ENCODE results near the gene DNLZ.
"Not testable (repeated sequence)": the region's sequence is repeated elsewhere in the genome, so short reads cannot be mapped to it uniquely, and the experiment has no call there.

The DNLZ gene

DNA sequence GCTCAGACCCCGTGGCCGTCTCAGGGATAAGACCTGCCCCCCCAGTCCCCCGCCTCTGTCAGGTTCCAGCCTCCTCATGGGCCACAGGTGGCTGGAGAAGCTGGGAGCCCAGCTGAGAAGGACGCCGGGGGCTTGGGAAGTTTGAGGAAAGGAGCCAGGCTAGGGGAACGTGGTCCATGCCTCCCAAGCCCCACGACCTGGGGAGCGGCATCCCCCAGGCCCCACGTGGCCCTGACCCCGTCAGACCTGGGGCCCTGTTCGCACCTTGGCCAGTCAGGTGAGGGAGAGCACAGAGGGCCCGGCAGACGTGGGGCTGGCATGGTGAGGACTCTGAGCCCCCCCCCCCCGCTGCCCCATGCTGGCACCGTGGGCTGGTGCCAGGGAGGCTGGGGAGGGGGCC is 32.5 kb downstream of the DNLZ start:
- DNase-seq (ENCODE audit: low spot score): no peak

DNA sequence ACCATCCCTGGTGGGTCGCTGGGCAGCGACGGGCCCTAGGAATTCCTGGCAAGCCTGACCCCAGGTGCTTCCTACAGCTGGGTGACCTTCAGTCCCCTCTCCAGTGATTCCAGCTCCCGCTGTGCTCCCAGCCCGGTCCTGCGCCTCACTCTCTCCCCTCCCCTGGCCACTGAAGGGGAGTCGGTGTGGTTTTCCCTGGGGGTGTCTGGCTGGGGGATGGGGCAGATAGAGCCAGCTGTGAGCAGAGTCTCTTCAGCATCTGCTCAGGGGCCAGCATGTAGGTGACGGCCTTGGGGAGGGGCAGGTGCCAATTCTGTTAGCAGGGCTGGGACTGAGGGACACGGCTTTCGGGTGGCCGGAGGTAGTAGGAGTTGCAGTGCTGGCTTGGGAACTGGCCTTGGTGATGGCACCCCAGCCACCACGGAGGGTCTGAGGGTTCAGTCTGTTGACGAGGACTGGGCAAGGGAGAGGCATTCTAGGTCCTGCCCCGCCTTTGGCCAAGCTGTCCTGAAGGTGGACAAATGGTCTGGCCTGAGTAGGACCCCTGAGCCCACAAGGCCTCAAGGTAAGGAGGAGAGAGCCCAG is 33.0 kb downstream of the DNLZ start:
- DNase-seq (ENCODE audit: low spot score): no peak

DNA sequence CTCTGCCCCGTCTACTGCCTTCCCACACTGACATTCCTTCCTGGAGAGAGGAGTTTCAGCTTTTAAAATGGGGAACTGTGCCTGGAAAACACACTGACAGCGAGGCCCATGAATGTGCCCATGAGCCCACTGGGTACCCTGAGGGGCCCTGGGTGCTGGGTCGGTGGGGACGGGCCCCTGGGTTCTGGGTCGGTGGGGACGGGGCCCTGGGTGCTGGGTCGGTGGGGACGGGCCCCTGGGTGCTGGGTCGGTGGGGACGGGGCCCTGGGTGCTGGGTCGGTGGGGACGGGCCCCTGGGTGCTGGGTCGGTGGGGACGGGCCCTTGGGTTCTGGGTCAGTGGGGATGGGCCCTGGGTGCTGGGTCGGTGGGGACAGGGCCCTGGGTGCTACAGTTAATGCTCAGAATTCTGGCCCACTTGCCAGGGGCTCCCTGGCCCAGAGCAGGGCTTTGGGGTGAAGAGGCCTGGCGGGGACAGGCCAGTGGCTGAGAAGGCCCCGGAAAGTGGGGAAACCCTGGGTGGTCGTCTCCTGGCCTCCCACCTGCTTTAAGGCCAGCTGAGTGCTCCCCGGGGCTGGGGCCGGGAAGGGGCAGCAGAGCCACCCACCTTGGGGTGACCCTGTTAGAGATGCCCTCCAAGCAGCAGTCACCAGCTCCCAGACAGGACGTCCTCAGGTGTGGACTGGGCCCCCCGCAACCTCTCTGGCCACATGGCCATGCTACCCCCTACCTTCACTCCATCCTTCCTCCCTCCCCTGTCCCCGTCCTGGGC is 33.7 kb downstream of the DNLZ start:
- DNase-seq (ENCODE audit: low spot score): no peak

DNA sequence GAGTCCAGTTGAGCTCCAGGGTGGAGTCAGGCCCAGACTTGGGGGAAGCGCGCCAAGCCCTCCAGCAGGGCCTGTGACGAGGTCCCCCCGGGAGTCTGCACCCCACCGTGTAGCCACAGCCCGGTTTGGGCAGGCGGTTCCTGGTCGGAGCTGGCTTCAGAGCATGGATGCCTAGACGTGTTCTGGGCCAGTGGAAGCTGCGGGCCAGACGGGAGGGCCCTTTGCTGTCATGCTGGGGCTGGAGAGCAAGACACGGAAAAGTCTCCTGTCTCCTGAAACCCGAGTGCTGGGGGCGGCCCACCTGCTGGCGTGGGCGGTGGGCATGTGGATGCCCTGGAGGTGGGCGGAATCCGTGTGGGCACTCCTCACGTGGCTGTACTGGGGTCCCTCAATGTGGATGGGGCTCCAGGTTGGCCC is 34.3 kb downstream of the DNLZ start:
- no peak for DNase-seq (ENCODE audit: low spot score)

DNA sequence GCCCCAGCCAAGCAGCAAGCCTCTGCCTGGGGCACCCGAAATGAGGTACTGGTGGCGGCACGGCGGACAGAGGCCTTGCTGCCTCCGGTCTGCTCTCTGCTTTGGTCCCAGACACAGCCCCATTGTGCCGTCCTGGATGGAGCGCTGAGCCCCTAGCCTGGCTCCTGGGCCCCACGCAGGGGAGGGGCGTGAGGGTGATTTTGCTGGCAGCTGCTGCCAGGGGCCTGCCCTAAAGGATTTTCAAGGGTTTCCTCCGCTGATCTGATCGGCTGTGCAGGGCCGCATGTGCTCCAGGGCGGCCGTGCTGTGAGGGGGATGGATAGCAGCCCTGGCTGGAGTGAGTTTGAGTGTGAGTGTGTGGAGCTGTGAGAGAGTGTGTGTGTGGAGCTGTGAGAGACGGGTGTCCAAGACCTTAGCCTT is 34.9 kb downstream of the DNLZ start:
- no peak for DNase-seq (ENCODE audit: low spot score)

DNA sequence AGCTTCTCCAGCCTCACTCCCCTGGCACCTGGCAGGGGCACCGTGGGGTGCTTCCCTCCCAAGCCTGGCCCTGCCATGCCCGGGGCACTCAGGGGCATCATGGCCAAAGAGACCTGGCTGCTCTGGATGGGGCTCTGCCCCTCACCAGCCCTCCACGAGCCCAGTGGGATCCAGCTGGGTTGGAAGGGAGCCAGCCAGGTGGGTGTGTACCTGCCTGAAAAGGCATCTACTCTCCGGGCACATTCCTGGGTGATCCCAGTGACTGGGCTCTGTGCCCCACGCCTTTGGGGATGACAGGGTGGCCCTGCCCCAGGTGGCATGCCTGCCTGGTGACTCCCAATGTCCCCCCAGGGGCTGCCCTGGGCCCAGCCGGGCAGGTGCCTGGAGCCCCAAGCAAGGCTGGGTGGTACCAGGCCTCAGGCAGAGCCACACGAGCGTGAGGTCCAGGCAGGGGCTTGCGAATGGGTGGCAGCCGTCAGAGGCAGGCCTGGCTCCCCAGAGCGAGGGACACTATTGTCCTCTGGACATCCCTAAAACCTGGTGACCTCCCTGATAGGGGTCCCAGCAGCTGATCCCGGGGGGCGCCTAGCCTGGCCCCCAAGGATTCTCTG is 35.4 kb downstream of the DNLZ start:
- DNase-seq (ENCODE audit: low spot score): no peak

DNA sequence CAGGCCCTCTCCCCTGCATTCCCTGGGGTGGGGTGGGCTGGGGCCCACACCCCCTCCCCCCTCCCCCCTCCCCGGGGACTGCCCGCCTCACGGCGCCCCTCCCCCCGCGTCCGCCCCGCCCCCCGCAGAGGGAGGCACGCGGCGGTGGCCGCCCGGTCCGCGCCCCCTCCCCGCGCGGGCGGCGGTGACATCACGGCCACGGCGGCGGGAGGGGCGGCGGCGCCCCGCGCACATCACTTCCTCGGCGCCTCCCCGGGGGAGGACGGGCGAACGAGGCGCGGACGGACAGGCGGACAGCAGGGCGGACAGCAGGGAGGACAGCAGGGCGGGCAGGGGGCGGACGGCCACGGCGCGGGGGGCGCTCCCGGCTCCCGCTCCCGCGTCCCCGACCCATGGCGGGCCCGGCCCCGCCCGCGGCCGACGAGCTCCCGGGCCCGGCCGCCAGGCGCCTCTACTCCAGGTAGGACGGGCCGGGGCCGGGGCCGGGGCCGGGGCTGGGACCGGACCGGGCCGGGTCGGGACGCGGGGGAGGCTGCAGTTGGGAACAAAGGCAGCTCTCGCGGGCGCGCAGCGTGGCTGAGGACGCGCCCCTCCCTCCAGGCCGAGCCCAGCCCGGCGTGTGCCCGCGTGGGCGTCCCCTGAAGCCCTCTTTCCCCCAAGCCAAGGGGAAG is 36.1 kb downstream of the DNLZ start, which contains the start of gene GPSM1:
TSS of gene GPSM1 (plus strand) at position 236 of the 671 bp plus-strand sequence. CDS start at position 393, 157 bp downstream.
- peak; percentile 86 for DNase-seq (ENCODE audit: low spot score)

DNA sequence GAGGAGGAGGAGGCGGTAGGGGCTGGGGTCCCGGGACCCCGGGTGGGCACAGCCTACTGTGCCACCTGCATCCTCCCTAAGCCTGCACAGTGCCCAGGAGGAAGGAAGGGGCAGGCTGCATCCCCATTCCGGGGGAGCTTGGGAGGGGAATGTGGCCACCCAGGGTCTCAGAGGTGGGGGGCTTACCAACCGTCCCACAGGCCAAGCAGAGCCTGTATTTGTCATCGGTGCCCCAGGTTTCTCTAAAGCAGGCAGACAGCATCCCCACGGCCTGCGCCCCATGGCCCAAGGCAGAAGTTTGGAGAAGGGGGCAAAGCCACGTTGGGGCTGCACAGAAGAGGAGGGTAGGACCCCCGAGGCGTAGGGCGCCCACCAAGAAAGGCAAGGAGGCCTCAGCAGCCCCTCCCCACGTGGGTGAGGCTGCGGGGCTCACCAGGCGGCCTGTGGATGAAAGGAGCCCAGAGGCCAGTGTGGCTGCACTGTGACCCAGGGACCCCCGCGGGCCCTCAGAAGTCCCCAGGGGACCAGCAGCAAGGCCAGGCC is 36.7 kb downstream of the DNLZ start:
- no peak for DNase-seq (ENCODE audit: low spot score)

DNA sequence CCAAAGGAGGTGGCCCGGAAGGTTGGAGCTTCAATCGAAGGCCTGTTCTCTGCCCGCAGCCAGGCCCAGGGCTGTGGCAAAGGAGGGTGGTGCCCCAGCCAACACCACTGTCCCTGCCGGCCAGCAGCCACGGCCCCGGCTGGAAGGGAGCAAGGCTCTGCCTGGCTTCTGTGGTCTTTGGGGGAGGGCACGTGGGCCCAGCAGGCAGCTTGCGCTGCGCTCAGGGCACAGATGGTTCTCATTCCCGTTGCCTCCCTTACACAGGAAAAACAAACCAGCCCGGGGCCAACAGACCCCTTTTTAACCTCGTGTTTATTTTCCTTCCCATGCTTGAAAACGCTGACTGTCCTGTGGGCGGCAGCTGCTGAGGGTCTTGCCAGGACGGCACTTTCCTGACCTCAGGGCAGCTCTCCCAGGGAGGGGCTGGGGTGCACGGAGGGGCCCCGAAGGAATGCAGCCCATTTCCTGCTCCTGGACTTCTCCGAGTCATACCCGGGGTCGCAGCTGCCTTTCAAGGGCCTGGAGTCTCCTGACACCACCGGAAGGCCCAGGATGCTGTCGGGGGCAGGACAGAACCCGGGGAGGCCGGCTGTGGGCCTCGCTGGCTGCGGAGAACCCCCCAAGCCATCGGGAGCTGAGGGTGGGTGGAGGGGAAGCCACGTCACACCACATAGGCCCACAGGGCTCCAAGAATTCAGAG is 37.3 kb downstream of the DNLZ start:
- DNase-seq (ENCODE audit: low spot score): peak; percentile 98

DNA sequence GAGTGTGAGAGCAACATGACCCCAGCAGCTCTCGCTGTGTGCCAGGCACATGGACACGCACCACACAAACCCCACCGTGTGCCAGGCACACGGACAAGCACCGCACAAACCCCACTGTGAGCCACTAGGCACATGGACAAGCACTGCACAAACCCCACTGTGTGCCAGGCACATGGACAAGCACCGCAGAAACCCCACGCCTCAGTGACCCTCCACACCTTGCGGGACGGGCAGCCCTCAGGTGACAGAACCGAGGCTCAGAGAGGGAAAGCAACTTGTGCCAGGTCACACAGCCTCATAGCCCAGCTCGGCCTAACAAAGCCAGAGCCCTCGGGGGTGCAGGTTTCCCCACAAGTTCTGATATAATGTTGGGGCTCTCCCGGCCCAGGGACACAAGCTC is 38.2 kb downstream of the DNLZ start:
- DNase-seq (ENCODE audit: low spot score): no peak

DNA sequence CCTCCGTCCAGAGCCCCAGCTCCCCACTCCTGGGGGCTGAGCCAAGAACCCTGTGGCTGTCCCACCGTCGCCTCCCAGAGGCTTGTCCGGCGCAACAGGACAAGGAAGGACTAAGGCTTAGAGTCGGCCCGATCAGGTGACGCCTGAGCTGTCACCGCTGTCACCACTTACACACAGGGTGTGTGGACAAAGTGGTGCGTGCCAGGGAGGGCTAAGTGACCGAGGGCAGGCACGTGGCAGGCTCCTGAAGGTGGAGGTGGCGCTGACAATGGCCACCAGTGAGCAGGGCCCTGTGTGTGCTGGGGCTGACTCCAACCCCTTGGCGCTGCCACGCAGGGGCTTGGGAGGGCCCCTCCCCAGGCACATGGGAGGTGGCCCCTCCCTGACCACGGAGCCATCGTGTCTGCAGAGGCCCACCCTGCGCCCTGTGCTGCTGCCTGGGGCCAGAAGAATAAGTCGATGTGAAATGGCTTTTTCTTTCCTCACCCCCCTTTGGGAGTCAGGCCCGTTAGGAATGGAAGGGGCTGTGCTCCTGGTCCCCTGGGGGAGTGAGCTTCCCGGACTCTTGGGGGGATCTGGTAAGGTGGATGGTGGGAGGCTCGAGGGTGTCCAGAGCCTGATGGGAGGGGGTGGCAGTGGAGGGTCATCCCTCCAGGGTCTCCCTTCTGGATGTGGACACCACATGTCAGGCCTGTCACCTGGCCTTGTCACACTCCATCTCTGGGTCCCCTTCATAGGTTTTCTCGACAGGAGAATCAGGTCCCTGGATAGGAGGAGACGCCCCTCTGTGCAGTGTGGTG is 38.8 kb downstream of the DNLZ start:
- DNase-seq (ENCODE audit: low spot score): no peak

DNA sequence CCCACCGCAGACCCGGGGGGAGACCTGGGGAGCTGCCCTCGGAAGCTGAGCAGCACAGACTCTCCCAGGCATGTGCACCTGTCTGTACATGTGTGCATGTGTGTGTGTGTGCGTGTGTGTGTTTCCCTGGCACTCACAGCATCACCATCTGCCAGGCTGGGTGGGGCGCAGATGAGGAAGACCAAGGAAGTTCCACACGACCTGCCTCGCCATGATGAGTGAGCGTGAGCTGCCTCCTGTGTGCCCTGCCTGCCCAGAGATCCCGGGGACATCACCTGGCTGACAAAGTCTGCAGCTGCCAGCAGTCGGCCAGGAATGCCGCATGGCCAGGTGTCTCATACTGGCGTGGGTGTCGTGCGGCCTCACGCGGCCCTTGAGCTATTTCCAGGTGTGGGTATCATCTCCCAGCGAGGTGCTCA is 40.2 kb downstream of the DNLZ start:
- no peak for DNase-seq (ENCODE audit: low spot score)

DNA sequence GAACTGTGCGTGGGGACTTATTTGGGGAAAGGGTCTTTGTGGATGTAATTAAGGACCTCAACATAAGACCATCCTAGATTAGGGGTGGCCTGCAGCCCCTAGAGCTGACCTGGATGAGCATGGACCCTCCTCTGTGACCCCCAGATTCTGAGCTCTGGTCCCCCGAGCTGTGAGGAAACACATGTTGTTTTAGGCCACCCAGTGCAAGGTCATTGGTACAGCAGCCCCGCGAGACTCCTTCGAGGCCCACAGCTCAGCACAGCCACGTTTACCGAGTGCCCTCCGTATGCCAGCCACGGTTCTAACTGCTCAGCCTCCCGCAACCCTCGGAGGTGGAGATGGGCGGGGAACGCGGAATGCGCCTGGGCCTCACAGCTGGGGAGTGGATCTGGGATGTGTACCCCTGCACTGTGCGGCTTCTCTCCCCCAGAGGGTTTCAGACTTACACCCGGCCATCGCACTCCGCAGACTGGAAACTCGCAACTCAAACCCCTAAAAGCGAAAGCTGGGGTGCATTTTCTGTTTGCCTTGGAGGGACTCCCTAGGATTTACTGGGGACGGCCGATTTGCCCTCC is 40.7 kb downstream of the DNLZ start:
- DNase-seq (ENCODE audit: low spot score): no peak

DNA sequence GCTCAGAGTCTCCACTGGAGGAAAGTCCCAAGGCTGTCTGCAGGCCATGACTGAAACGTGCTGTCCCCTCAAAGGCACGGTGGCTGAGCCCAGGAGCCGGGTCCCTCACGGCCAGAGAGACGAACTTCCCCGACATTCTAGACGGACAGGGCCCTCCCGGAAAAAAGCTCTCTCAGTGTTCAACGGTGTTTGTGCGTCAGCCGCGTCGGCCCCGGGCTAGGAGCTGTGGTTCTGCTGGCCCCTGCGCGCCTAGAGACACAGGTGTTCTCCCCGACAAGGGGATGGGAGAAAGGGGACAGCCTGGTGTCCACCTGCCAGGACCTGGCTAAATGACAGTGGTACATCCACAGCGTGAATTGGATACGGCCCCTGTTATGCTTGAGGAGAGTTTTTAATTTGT is 42.0 kb downstream of the DNLZ start:
- no peak for DNase-seq (ENCODE audit: low spot score)

DNA sequence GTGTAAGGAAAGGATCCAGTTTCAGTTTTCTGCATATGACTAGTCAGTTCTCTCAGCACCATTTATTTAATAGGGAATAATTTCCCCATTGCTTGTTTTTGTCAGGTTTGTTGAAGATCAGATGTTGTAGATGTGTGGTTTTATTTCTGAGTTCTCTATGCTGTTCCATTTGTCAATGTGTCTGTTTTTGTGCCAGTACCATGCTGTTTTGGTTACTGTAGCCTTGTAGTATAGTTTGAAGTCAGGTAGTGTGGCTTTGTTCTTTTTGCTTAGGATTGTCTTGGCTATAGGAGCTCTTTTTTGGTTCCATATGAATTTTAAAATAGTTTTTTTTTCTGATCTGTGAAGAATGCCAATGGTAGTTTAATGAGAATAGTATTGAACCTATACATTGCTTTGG is 42.6 kb downstream of the DNLZ start:
- DNase-seq (ENCODE audit: low spot score): not testable (repeated sequence)

DNA sequence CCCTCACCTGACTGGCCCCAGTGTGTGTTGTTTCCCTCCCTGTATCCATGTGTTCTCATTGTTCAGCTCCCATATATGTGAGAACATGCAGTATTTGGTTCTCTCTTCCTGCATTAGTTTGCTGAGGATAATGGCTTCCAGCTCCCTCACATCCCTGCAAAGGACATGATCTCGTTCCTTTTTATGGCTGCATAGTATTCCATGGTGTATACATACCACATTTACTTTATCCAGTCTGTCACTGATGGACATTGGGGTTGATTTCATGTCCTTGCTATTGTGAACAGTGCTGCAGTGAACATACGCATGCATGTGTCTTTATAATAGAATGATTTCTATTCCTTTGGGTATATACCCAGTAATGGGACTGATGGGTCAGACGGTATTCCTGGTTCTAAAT is 43.6 kb downstream of the DNLZ start:
- DNase-seq (ENCODE audit: low spot score): not testable (repeated sequence)

DNA sequence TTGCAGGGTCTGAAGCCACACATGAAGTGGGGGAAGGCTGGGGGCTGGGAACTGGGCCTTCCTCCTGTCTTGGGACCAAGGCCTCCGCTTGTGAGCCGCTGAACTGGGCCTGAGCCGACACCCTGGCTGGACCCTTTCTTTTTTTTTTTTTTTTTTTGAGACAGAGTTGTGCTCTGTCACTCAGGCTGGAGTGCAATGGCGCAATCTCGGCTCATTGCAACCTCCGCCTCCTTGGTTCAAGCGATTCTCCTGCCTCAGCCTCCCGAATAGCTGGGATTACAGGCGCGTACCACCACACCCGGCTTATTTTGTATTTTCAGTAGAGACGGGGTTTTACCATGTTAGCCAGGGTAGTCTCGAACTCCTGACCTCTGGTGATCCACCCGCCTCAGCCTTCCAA is 44.3 kb downstream of the DNLZ start:
- not testable (repeated sequence) for DNase-seq (ENCODE audit: low spot score)

DNA sequence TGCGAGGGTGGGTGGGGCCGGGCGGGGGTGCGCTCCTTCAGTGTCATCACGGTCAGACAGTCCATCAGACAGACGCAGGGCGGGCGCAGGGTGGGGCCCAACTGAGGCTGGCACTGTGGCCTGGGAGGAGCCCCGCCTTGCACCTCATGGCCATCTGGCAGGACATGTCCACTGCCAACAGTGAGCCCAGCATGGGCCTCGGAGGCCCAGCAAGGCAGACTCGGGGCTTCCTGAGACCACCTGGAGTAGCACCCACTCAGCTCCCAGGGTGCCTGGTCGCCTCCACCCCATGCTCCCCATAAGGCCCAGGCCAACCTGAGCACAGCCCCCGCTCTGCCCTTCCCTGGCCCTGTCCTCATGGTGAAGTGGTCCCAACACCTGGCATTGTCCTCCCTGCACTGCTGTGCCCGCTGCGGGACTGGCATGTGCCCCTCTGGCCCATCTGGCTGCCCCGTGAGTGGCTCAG is 44.7 kb downstream of the DNLZ start:
- no peak for DNase-seq (ENCODE audit: low spot score)

DNA sequence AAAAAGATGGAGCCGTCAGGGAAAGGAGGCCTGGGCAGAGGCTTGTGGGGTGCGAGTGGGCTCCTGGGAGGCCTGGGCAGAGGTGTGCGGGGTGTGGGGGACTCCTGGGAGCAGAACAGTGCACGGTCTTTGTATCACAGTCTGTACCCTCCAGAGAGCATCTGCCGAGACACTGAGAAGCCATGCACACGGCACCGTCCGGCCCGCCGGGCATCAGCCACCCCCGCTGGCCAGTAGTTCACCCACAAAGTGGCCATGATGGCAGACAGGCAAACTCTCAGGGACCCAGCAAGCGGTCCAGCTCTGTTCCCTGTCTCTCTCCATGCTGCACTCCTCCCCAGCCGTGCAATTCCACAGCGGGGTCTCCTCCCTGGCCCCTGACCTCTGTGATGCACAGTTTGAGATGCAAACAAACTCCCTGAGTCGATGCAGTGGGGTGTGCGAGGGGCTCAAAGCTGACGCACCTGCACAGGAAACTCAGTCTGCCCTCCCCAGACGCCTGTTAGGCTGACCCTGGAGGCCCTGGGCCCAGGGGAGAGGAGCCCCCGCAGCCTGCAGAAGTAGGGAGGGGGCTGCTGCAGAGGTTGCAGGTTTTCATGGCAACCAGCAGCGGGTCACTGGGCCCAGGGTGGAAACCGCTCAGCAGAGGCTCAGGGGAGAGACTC is 45.3 kb downstream of the DNLZ start:
- no peak for DNase-seq (ENCODE audit: low spot score)

DNA sequence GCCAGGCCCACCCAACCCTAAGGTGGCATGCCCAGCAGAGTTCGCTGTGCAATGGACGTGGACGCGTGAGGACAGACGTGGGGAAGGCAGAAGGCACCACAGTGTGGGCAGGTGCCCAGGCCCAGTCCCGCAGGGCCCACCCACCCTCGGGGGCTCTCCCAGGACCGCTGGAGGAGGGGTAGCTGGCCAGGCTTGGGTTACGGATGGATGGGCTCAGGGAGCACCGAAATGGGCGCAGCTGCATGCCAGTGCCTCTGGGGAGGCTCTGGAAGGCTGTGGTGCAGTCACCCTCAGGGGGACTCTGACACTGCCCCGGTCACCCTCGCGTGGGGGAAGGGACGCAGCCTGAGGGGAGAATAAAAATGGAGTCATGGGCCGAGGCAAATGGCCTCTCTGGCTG is 45.8 kb downstream of the DNLZ start:
- DNase-seq (ENCODE audit: low spot score): no peak

Data from hepatic stellate cell (primary cell).